PFSK-1 (cell line): ENCODE data around the gene ADAM10.

ENCODE experiments used
- FOXP2 ChIP-seq: optimal IDR thresholded peaks from 2 replicates; pipeline ENCODE3; 2011; ENCODE audit warnings: borderline replicate concordance, control low read depth, inconsistent platforms; ENCODE audit not compliant: insufficient read depth; ENCODE audit errors: extremely low read length, extremely low read depth
- POLR2AphosphoS5 ChIP-seq: IDR thresholded peaks from 2 replicates; pipeline ENCODE4 v1.6.1; 2012; ENCODE audit warnings: low read depth, mild to moderate bottlenecking, control low read depth, low read length, moderate library complexity
- REST ChIP-seq, 2 experiments: IDR thresholded peaks; 2 replicates each; pipeline versions ENCODE4 v1.6.1 to v1.8.0; 2011 to 2012; ENCODE audit warnings: low read depth in 2 of 2, low read length in 2 of 2, control low read depth in 1 of 2, inconsistent platforms in 1 of 2, mild to moderate bottlenecking in 1 of 2, moderate library complexity in 1 of 2; ENCODE audit not compliant: insufficient read depth in 1 of 2
- SIN3A ChIP-seq: IDR thresholded peaks from 2 replicates; pipeline ENCODE4 v1.6.1; 2012; ENCODE audit warnings: mild to moderate bottlenecking, low read length, moderate library complexity, borderline replicate concordance; ENCODE audit not compliant: insufficient read depth
- TAF1 ChIP-seq: IDR thresholded peaks from 2 replicates; pipeline ENCODE4 v1.6.1; 2012; ENCODE audit warnings: low read length, control low read depth, borderline replicate concordance; ENCODE audit not compliant: insufficient read depth

The ADAM10 gene

GRCh38 chr15:58608129-58608590 lies 141.3 kb downstream of the ADAM10 start:
- TF ChIP-seq POLR2AphosphoS5 (no peak), REST (IDR thresholded peaks at IDR 0.05; ENCODE audit: insufficient read depth in 1 of 2, low read depth in 2 of 2, low read length in 2 of 2) (no peak), SIN3A (no peak), FOXP2 (no peak), TAF1 (no peak)

GRCh38 chr15:58606577-58607080 lies 142.9 kb downstream of the ADAM10 start:
- no peak for TF ChIP-seq REST (IDR thresholded peaks at IDR 0.05; ENCODE audit: insufficient read depth in 1 of 2, low read depth in 2 of 2, low read length in 2 of 2)
- no peak for TF ChIP-seq POLR2AphosphoS5
- TF ChIP-seq SIN3A: no peak
- TF ChIP-seq TAF1: no peak
- no peak for TF ChIP-seq FOXP2

GRCh38 chr15:58605931-58606530 lies 143.5 kb downstream of the ADAM10 start:
- TF ChIP-seq TAF1 (no peak), SIN3A (no peak), REST (IDR thresholded peaks at IDR 0.05; ENCODE audit: insufficient read depth in 1 of 2, low read depth in 2 of 2, low read length in 2 of 2) (no peak), POLR2AphosphoS5 (no peak), FOXP2 (no peak)

- TF ChIP-seq FOXP2: no peak
Measured at GRCh38 chr15:58604455-58604923, 145.0 kb downstream of the ADAM10 start.

- TF ChIP-seq REST (IDR thresholded peaks at IDR 0.05; ENCODE audit: insufficient read depth in 1 of 2, low read depth in 2 of 2, low read length in 2 of 2) (no peak), TAF1 (no peak), SIN3A (no peak), POLR2AphosphoS5 (no peak), FOXP2 (no peak)
Measured at GRCh38 chr15:58602823-58603222, 146.7 kb downstream of the ADAM10 start.
